GM12892 (cell line): ENCODE results near the gene ASRGL1.

Experiments
- POLR2A ChIP-seq: IDR thresholded peaks from 2 replicates; pipeline ENCODE4 v1.6.1; 2011; ENCODE audit warnings: low read depth, low read length, control low read depth
- POLR2AphosphoS5 ChIP-seq: IDR thresholded peaks from 2 replicates; pipeline ENCODE4 v1.6.1; 2011; ENCODE audit warnings: low read depth, low read length, control low read depth
- TAF1 ChIP-seq: IDR thresholded peaks from 2 replicates; pipeline ENCODE4 v1.6.1; 2011; ENCODE audit warnings: low read depth, mild to moderate bottlenecking, control low read depth, low read length, borderline replicate concordance

GRCh38 chr11:62358273-62358672, 21.0 kb downstream of the ASRGL1 start:
- TF ChIP-seq POLR2A = no peak
- no peak for TF ChIP-seq POLR2AphosphoS5
- TF ChIP-seq TAF1 = no peak
